ENCODE data around the gene SRRM3.

DNA sequence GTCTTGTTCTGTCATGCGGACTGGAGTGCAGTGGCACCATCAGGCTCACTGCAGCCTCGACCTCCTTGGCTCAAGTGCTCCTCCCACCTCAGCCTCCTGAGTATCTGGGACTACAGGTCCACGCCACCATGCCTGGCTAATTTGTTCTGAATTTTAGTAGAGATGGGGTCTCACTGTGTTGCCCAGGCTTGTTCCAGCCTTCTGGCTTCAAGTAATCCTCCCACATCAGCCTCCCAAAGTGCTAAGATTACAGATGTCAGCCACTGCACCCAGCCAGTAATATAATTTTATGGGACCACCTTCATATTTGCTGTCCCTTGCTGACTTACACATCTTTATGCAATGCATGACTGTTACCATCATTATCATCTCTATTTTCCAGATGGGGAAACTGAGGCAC lies 99.3 kb downstream of the SRRM3 start:
- no peak for TF ChIP-seq CTCF (conservative IDR thresholded peaks at IDR 0.05; ENCODE audit: low read length)
- TF ChIP-seq EZH2phosphoT487 (IDR thresholded peaks at IDR 0.05; ENCODE audit: borderline replicate concordance, low read depth, low read length): no peak
